Inflammatory macrophage (primary cell): ENCODE results near the gene VEGFD.
"Not testable (repeated sequence)": the region's sequence is repeated elsewhere in the genome, so short reads cannot be mapped to it uniquely, and the experiment has no call there.

Experiments used
- DNase-seq, 2 donors: peaks; one replicate each; pipeline ENCODE4 v3.0.0-alpha.2; 2020 to 2022

The VEGFD gene

GRCh38 chrX:15358533-15358932 is 25.7 kb downstream of the VEGFD start:
- DNase-seq = no peak

DNA sequence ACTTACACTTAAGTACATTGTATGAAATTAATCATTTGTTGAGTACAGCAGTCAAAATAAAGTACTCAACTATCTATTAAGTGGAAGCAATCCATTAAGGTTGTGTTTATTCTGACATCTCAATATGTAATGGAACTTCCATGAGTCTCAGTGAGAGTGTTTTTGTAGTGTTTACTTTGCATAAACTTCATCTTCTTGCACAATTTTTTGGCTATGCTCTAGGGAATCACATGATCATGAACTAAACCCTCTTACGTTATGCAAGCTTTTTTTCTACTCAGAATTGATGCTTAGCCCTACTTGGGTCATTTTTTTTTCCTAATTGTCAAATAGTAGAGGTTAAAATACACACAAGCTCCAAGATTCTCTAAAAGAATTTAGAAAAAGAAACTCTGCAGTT is 27.8 kb downstream of the VEGFD start:
- DNase-seq = peak; percentile 20 to 71

DNA sequence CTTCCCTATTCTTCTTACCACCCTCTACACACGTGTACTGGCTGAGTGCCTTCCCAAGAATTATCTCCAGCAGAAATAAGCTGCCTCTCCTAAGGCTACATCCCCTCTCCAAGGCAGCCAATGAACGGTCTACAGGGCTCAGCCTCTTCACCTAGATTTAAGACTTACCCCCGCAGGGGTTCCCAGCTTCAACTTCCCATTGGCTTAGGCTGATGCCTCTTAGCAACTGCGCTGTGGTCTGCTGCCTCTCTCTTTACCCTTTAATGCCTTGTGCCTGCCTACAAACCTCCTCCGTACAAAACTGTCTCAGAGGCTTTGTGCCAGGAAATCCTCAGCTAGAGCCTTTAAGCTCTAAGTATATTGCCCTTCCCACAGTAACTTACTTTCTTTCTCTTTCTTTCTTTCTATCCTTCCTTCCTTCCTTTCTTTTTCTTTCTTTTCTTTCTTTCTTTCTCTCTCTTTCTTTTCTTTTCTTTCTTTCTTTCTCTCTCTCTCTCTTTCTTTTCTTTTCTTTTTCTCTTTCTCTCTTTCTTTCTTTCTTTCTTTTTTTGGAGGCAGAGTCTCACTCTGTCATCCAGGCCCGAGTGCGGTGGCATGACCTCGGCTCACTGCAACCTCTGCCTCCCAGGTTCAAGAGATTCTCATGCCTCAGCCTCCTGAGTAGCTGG is 33.8 kb downstream of the VEGFD start:
- peak; percentile 4 to 11 for DNase-seq

GRCh38 chrX:15349046-15349445 is 35.2 kb downstream of the VEGFD start:
- peak; percentile 56 to 70 for DNase-seq

GRCh38 chrX:15345976-15346375 is 38.2 kb downstream of the VEGFD start:
- DNase-seq = no peak

DNA sequence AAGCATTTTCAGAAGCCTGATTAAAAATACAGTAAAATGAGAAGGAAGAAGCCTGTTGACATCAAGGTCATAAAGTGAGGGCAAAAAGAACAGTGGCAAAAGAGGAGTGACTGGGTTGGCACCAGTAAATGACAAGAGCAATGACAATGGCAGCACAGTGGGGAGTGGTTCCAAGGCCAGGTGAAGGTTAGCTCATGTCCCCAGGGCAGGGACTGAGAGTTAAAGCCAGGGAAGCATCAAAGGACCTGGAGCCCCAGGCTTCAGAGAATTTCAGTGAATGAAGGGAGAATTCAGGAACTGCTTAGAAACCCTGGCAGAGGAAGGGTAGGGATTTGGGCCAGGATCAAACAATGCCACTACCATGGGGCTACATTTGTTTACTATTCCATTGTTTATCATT is 40.1 kb downstream of the VEGFD start:
- no peak for DNase-seq

- no peak for DNase-seq
Observed at GRCh38 chrX:15343075-15343476, 41.1 kb downstream of the VEGFD start.

GRCh38 chrX:15340867-15341266 is 43.3 kb downstream of the VEGFD start:
- no peak for DNase-seq

GRCh38 chrX:15336023-15336413 is 48.2 kb downstream of the VEGFD start:
- peak; percentile 2 to 6 for DNase-seq

- DNase-seq = peak; percentile 96
Observed at GRCh38 chrX:15335135-15336022, 48.8 kb downstream of the VEGFD start, which contains the start of gene PIGA. Gene PIGA, minus strand, starts transcription at chrX:15335523. Its CDS starts 3,593 bp downstream, at chrX:15331930.

GRCh38 chrX:15334561-15334960 is 49.7 kb downstream of the VEGFD start:
- DNase-seq = peak; percentile 4 to 13

DNA sequence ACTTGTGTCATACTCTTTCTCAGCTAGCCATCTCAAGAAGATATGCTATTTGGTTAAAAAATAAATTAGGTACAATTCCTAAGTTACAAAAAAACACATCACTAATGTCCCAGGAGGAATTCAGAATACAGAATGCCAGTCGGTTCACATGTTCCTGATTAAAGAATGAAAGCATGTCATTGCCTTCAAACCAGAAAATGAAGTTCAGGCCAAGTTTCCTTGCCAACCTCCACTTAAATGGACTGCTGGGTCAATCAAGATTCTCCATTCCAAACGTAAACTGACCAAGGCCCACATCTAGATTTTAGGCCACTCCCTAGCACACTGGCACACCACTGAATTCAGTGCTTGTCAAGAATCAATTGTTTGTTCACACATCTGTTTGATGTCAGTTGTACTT is 55.4 kb downstream of the VEGFD start:
- no peak for DNase-seq

GRCh38 chrX:15328131-15328530 is 56.1 kb downstream of the VEGFD start:
- DNase-seq = no peak

GRCh38 chrX:15322472-15322871 is 61.7 kb downstream of the VEGFD start:
- no peak for DNase-seq

DNA sequence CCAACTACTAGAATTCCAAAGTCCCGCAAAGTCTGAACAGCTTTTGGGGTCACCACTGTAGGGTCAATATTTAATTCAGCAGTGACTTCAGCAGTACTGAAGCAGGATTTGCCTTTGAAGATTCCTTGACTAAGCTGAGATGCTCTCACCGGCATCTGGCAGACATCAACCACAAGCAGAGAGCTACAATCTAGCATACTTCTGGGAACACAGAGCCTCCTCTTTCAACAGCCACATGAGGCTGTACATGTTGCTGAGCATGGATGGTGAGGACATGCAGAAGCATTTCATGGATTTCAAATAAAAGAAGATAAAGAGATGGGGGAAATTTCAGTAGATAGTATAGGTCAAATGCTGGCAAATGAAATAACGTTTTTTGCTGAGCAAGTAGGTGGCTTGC is 62.1 kb downstream of the VEGFD start:
- no peak for DNase-seq

GRCh38 chrX:15321447-15321846 is 62.8 kb downstream of the VEGFD start:
- DNase-seq = peak; percentile 73 to 79

DNA sequence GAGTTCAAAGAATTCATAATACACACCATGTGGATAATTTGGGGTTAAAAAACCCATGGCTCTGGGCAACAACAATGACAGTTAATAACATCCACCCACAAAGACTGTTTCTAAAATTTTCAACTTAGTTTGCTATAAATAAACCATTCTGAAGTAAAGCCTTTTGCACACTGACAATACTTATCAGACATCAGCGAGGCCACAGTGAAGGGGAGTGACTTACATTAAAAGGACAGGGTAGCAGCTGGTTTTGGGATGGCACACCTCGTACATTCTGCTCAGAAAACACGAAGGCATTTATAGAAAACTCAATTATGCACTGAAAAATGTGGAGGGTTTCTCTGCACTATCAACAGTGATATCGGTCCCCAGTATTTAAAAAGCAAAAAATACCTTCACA is 63.9 kb downstream of the VEGFD start:
- no peak for DNase-seq

DNA sequence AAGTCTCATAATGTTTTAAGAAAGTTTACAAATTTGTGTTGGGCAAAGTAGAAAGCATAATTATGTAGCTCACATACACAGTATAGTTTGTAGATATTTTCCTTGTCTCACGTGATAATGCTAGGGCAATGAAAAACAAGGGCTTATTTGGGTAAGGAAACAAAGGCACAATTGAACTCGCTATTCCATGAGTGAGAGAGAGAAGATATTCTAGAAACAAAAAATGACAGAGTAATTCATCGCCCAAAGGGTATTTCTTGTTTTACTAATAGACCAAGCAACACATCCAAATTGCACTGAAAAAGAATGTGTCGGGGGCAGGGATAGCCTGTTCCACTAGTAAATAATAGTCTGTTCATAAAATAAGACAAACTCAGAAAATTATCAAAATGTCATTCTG is 65.1 kb downstream of the VEGFD start:
- no peak for DNase-seq

DNA sequence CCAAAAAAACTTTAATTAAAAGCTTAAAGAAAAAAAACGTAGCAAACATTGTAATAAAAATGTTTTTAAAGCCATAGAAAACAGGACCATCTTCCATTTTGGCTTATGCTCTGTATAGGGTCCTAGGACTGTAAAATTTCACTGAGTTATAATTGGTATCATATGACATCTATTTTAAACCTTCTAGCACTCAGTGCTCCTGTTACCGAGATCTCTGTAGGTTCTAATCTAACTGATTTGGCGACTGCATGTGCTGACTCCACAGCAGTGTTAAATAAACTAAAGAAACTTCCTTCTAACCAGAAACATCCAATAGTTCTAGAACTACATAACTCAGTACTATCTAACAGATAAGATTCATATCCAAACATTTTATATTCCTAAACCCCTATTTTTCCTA is 68.7 kb downstream of the VEGFD start, which contains the start of gene ASB11:
TSS of gene ASB11 (minus strand) at position 132 of the 400 bp plus-strand sequence. CDS start at position 97, 35 bp downstream.
- no peak for DNase-seq

DNA sequence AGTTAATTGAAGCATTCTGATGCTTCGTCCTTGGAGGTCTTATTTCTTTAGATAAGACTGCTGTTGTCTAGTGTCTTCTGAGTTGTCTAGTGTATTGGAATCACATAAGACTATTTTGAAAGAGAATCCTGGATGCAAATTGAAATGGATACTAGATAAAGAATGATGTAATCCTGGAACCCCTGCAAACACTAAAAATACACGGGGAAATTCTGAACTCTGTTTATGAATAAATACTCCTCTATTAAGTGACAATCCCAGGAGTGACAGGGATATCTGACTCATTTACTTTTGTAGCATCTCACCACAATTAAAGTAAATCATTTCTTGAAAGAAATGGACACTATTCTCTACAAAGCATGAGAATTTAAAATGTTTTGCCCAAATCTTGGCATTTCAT is 69.7 kb downstream of the VEGFD start:
- DNase-seq = no peak

DNA sequence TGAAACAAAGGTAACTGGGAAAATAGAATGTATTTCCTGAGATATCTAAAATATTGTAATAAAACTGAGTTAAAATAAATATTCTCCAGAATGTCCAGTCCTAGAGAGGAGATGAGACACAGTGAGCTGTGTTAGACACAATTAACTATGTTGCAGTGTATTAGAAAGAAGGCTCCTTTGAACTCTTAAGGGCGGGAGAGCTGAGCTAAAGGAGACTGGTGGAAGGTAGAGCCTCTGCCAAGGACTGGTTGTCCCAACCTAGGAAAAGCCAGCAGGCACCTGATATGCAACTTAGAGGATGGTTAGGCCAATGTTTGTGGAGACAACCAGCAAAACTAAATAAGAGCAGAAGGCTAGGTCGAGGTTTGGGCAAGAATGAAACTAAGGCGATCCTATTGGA is 73.1 kb downstream of the VEGFD start:
- no peak for DNase-seq

GRCh38 chrX:15310117-15310516 is 74.1 kb downstream of the VEGFD start:
- no peak for DNase-seq

GRCh38 chrX:15305899-15306298 is 78.3 kb downstream of the VEGFD start:
- DNase-seq = not testable (repeated sequence)

DNA sequence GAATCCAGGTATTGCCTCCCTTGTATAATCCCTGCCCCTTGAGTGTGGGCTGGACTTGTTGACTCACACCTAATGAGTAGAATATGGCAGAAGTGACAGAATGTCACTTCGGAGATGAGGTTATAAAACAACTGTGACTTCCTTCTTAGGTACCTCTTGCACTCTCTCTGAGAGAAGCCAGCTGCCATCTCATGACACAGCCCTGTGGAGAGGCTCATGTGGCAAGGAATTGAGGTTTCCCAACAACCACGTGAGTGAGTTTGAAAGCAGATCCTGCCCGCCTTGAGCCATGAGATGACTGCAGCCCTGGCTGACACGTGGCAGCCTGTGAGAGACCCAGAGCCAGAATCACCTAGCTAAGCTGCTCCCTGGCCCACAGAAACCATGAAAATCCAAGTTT is 82.3 kb downstream of the VEGFD start:
- peak; percentile 91 to 93 for DNase-seq
